Measurements from ENCODE around the gene ZNF329. TPM values are rescaled to one million over a fixed set of nuclear protein-coding genes. Genes with fewer than 3 reads are reported as not detected.

Gene ZNF329
- total RNA-seq, 2 donors from 2014 or later: 16.7 to 24.7 TPM

- 96 to 97% methylated on average over 9 to 16 of the region's 16 CpGs for WGBS, 2 experiments (ENCODE audit: insufficient coverage in 1 of 2, insufficient read length in 1 of 2)
- Histone ChIP-seq H3K9ac (ENCODE audit: extremely low read depth, low read length, poor library complexity, severe bottlenecking) (no peak overlapping the region), H3K27me3 (ENCODE audit: control insufficient read depth, insufficient read depth, low read length, poor library complexity, severe bottlenecking) (no peaks in the 10 kb centered on the region), H3K9me3 (ENCODE audit: control insufficient read depth, low read length) (peaks cover 25% of the 10 kb centered on the region), H3K27ac (ENCODE audit: low read depth, low read length) (no peak overlapping the region), H3K36me3 (ENCODE audit: control insufficient read depth, insufficient read depth, low read length) (peaks cover 33% of the 10 kb centered on the region), H3K4me3 (ENCODE audit: low read length) (no peak overlapping the region), H3K4me1 (ENCODE audit: control insufficient read depth, insufficient read depth, low read length) (no peaks in the 10 kb centered on the region)
- no peak for TF ChIP-seq CTCF (conservative IDR thresholded peaks at IDR 0.05)
- H3K27ac Mint-ChIP-seq: no peak overlapping the region
- H3K36me3 Mint-ChIP-seq (ENCODE audit: low read depth): peaks cover 62% of the 10 kb centered on the region
- peaks cover 5% of the 10 kb centered on the region for H3K9me3 Mint-ChIP-seq
- no peaks in the 10 kb centered on the region for H3K27me3 Mint-ChIP-seq (ENCODE audit: insufficient read depth)
- DNase-seq: no peak
- no peak overlapping the region for H3K4me3 Mint-ChIP-seq
- no peaks in the 10 kb centered on the region for H3K4me1 Mint-ChIP-seq
Observed at GRCh38 chr19:58089846-58090245, 60.7 kb downstream of the ZNF329 start.

- peaks cover 25% of the 10 kb centered on the region for H3K9me3 ChIP-seq (ENCODE audit: control insufficient read depth, low read length)
- H3K27ac ChIP-seq (ENCODE audit: low read depth, low read length): no peak overlapping the region
- WGBS, 2 experiments (ENCODE audit: insufficient coverage in 1 of 2, insufficient read length in 1 of 2): 95 to 100% methylated on average over 5 to 9 of the region's 13 CpGs
- Mint-ChIP-seq H3K9me3 (peaks cover 13% of the 10 kb centered on the region), H3K4me1 (no peaks in the 10 kb centered on the region), H3K36me3 (ENCODE audit: low read depth) (peaks cover 65% of the 10 kb centered on the region), H3K4me3 (no peak overlapping the region), H3K27ac (no peak overlapping the region), H3K27me3 (ENCODE audit: insufficient read depth) (no peaks in the 10 kb centered on the region)
- H3K9ac ChIP-seq (ENCODE audit: extremely low read depth, low read length, poor library complexity, severe bottlenecking): no peak overlapping the region
- peaks cover 44% of the 10 kb centered on the region for H3K36me3 ChIP-seq (ENCODE audit: control insufficient read depth, insufficient read depth, low read length)
- no peak for TF ChIP-seq CTCF (conservative IDR thresholded peaks at IDR 0.05)
- DNase-seq: no peak
- no peak overlapping the region for H3K4me3 ChIP-seq (ENCODE audit: low read length)
- no peaks in the 10 kb centered on the region for H3K27me3 ChIP-seq (ENCODE audit: control insufficient read depth, insufficient read depth, low read length, poor library complexity, severe bottlenecking)
- H3K4me1 ChIP-seq (ENCODE audit: control insufficient read depth, insufficient read depth, low read length): no peaks in the 10 kb centered on the region
Observed at GRCh38 chr19:58088521-58089052, 62.0 kb downstream of the ZNF329 start.

GRCh38 chr19:58086825-58087710, 63.5 kb downstream of the ZNF329 start:
- TF ChIP-seq CTCF (conservative IDR thresholded peaks at IDR 0.05): no peak
- H3K4me1 Mint-ChIP-seq: no peaks in the 10 kb centered on the region
- Histone ChIP-seq H3K4me3 (ENCODE audit: low read length) (no peak overlapping the region), H3K27ac (ENCODE audit: low read depth, low read length) (no peak overlapping the region), H3K4me1 (ENCODE audit: control insufficient read depth, insufficient read depth, low read length) (no peaks in the 10 kb centered on the region), H3K27me3 (ENCODE audit: control insufficient read depth, insufficient read depth, low read length, poor library complexity, severe bottlenecking) (no peaks in the 10 kb centered on the region), H3K9ac (ENCODE audit: extremely low read depth, low read length, poor library complexity, severe bottlenecking) (no peak overlapping the region), H3K9me3 (ENCODE audit: control insufficient read depth, low read length) (peaks cover 26% of the 10 kb centered on the region), H3K36me3 (ENCODE audit: control insufficient read depth, insufficient read depth, low read length) (peaks cover 40% of the 10 kb centered on the region)
- no peak overlapping the region for H3K4me3 Mint-ChIP-seq
- no peaks in the 10 kb centered on the region for H3K27me3 Mint-ChIP-seq (ENCODE audit: insufficient read depth)
- H3K36me3 Mint-ChIP-seq (ENCODE audit: low read depth): peaks cover 59% of the 10 kb centered on the region
- 94 to 95% methylated on average over 18 to 23 of the region's 23 CpGs for WGBS, 2 experiments (ENCODE audit: insufficient coverage in 1 of 2, insufficient read length in 1 of 2)
- DNase-seq: no peak
- no peak overlapping the region for H3K27ac Mint-ChIP-seq
- H3K9me3 Mint-ChIP-seq: peaks cover 19% of the 10 kb centered on the region

All from endodermal cell (in vitro differentiated cells).